Keratinocyte (primary cell): ENCODE data around the gene C4orf51. TPM values are rescaled to one million over a fixed set of nuclear protein-coding genes. Genes with fewer than 3 reads are reported as not detected.

Source experiments
- DNase-seq: peaks from one replicate; pipeline ENCODE4 v3.0.0-alpha.2; 2011; ENCODE audit warnings: low read depth, missing footprints, low spot score
- FAIRE-seq: peaks from 2 replicates; lab custom pipeline; 2011; peaks lifted over from hg19 to GRCh38; lab: Jason Lieb, UNC
- H2AFZ ChIP-seq: 2 replicates; pipeline ENCODE4 v1.6.0; 2012; ENCODE audit warnings: low read length, control low read depth, inconsistent platforms; ENCODE audit not compliant: control insufficient read depth
- H3K27ac ChIP-seq: 2 replicates; pipeline ENCODE4 v1.5.1; 2011; ENCODE audit warnings: low read length; ENCODE audit not compliant: control insufficient read depth, insufficient read depth
- H3K27me3 ChIP-seq: 3 replicates; pipeline ENCODE4 v1.6.0; 2011; ENCODE audit warnings: low read length; ENCODE audit not compliant: control insufficient read depth, insufficient read depth; ENCODE audit errors: extremely low read depth
- H3K36me3 ChIP-seq, 2 experiments: 2 replicates in 1 of 2; 3 replicates in 1 of 2; pipeline ENCODE4 v1.5.1; 2011; ENCODE audit warnings: low read length in 2 of 2, mild to moderate bottlenecking in 1 of 2; ENCODE audit not compliant: control insufficient read depth in 2 of 2, insufficient read depth in 2 of 2; ENCODE audit errors: extremely low read depth in 1 of 2
- H3K4me1 ChIP-seq: 3 replicates; pipeline ENCODE4 v1.5.1; 2011; ENCODE audit warnings: low read length; ENCODE audit not compliant: control insufficient read depth, insufficient read depth; ENCODE audit errors: extremely low read depth
- H3K4me2 ChIP-seq: 3 replicates; pipeline ENCODE4 v1.6.0; 2011; ENCODE audit warnings: low read depth, low read length; ENCODE audit not compliant: control insufficient read depth, insufficient read depth; ENCODE audit errors: extremely low read depth
- H3K4me3 ChIP-seq, 3 experiments: fragments of 200-600 bp in 1 of 3; sonication (generic) in 1 of 3; 2 replicates in 2 of 3; 3 replicates in 1 of 3; pipeline ENCODE4 v1.5.1; 2011 to 2016; ENCODE audit warnings: low read length in 3 of 3, mild to moderate bottlenecking in 3 of 3, control low read depth in 2 of 3, inconsistent platforms in 1 of 3, low read depth in 1 of 3, mixed read lengths in 1 of 3, mixed run types in 1 of 3, moderate library complexity in 1 of 3; ENCODE audit not compliant: control insufficient read depth in 2 of 3, insufficient read depth in 2 of 3; ENCODE audit errors: extremely low read depth in 1 of 3
- H3K79me2 ChIP-seq: 2 replicates; pipeline ENCODE4 v1.6.0; 2012; ENCODE audit warnings: low read length; ENCODE audit not compliant: control insufficient read depth, insufficient read depth
- H3K9ac ChIP-seq: 3 replicates; pipeline ENCODE4 v1.6.0; 2011; ENCODE audit warnings: low read length; ENCODE audit not compliant: control insufficient read depth, insufficient read depth; ENCODE audit errors: extremely low read depth
- H3K9me1 ChIP-seq: 3 replicates; pipeline ENCODE4 v1.6.0; 2011; ENCODE audit warnings: low read length; ENCODE audit not compliant: control insufficient read depth, insufficient read depth; ENCODE audit errors: extremely low read depth
- H3K9me3 ChIP-seq: 2 replicates; pipeline ENCODE4 v1.5.1; 2012; ENCODE audit warnings: low read depth, low read length; ENCODE audit not compliant: control insufficient read depth
- H4K20me1 ChIP-seq: 3 replicates; pipeline ENCODE4 v1.6.0; 2011; ENCODE audit warnings: low read length; ENCODE audit not compliant: control insufficient read depth, insufficient read depth; ENCODE audit errors: extremely low read depth
- EZH2 ChIP-seq: IDR thresholded peaks from one replicate; pipeline ENCODE4 v1.6.1; 2012; ENCODE audit warnings: inconsistent platforms, mild to moderate bottlenecking, low read length, moderate library complexity
- dilution Hi-C: fragments of 300-500 bp; cut with MboI; formaldehyde crosslinking; loops from one replicate; pipeline ENCODE4 v1.7.0; 2020; ENCODE audit warnings: low sequenced_read_pairs; ENCODE audit not compliant: extremely low pct_ligation_motif_present
- polyA plus RNA-seq, 5 experiments: library from polyadenylated mRNA; depleted of rRNA in 3 of 5; stranded (reverse) in 3 of 5; stranded (forward) in 1 of 5; unstranded in 1 of 5; fragments of >200 nt; gene quantifications; 1 replicate in 1 of 5; 2 replicates in 3 of 5; 3 replicates in 1 of 5; pipeline versions ENCODE4 v1.2.1 to v1.2.3, GENCODE V29; 2011 to 2012; ENCODE audit warnings: missing spikeins in 2 of 5, low read depth in 1 of 5, low replicate concordance in 1 of 5
- TF ChIP-seq, protein P1 (sequence below), 3 experiments: IDR thresholded peaks in 1 of 3; conservative IDR thresholded peaks in 1 of 3; optimal IDR thresholded peaks in 1 of 3; 2 replicates in 2 of 3; 3 replicates in 1 of 3; pipeline versions ENCODE3 to v1.5.1; 2011; ENCODE audit warnings: low read length in 3 of 3, mild to moderate bottlenecking in 3 of 3, moderate library complexity in 2 of 3, control low read depth in 1 of 3, inconsistent platforms in 1 of 3; ENCODE audit not compliant: insufficient read depth in 2 of 3; ENCODE audit errors: extremely low read depth in 1 of 3

Gene C4orf51
- polyA plus RNA-seq, 1 donor (not counting 4 experiments of a cell fraction or from before 2014, with no cell fraction given) = not detected

DNA sequence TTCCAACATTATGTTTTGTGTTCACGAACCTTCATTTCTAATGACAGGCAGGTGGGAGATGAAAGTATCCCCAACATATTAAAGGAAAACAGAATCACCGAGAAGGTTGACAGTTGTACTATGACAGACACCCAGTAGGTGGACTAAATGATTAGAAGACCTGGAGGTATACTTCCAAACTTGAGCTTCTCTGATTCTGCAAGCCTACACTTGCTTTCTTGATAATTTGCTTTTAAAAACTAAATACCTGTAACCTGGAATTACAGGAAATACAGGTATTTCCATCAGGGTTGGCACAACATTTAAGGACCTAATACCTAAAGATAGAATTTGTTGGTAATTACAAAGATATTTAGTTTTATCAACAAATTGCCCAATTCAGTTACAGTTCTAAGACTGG, 43.4 kb downstream of the C4orf51 start:
- FAIRE-seq = no peak
- H3K4me2 ChIP-seq = peak overlapping the region; percentile 18
- H3K9me1 ChIP-seq = no peaks in the 10 kb centered on the region
- H3K4me3 ChIP-seq = no peak overlapping the region
- dilution Hi-C loops = no loop called here
- H2AFZ ChIP-seq = peak overlapping the region; percentile 48
- H3K9ac ChIP-seq = no peak overlapping the region
- TF ChIP-seq, protein P1, sequence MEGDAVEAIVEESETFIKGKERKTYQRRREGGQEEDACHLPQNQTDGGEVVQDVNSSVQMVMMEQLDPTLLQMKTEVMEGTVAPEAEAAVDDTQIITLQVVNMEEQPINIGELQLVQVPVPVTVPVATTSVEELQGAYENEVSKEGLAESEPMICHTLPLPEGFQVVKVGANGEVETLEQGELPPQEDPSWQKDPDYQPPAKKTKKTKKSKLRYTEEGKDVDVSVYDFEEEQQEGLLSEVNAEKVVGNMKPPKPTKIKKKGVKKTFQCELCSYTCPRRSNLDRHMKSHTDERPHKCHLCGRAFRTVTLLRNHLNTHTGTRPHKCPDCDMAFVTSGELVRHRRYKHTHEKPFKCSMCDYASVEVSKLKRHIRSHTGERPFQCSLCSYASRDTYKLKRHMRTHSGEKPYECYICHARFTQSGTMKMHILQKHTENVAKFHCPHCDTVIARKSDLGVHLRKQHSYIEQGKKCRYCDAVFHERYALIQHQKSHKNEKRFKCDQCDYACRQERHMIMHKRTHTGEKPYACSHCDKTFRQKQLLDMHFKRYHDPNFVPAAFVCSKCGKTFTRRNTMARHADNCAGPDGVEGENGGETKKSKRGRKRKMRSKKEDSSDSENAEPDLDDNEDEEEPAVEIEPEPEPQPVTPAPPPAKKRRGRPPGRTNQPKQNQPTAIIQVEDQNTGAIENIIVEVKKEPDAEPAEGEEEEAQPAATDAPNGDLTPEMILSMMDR (optimal IDR thresholded peaks at IDR 0.05 in 1 of 3, IDR thresholded peaks at IDR 0.05 in 1 of 3, conservative IDR thresholded peaks at IDR 0.05 in 1 of 3; ENCODE audit: extremely low read depth in 1 of 3, insufficient read depth in 2 of 3, low read length in 3 of 3) = peak in 2 of 3 experiments; percentile 46 to 52
- no peak for TF ChIP-seq EZH2
- no peaks in the 10 kb centered on the region for H4K20me1 ChIP-seq
- no peaks in the 10 kb centered on the region for H3K9me3 ChIP-seq
- no peaks in the 10 kb centered on the region for H3K79me2 ChIP-seq
- DNase-seq = no peak
- H3K27ac ChIP-seq = no peak overlapping the region
- H3K4me1 ChIP-seq = peaks cover 9% of the 10 kb centered on the region
- H3K27me3 ChIP-seq = no peaks in the 10 kb centered on the region
- H3K36me3 ChIP-seq = no peaks in the 10 kb centered on the region

DNA sequence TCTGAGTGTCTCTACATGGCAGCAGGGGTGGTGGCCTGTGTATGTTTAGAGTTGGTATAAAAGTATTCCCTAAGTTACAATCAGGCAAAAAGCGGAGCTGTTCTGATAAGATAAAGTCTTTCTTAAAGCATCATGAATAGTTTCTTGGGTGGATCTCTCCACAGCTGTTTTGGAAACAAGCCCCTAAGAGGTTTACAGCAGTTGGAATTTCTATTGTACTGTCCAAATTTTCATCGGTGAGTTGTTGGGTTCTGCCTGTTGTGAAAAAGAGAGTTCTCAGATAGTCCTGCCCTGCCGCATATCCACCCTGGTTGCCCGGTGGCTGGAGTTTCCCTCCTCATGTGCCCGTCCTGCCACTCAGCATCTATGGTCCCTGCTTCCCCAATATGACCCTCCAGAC, 50.1 kb downstream of the C4orf51 start:
- no peaks in the 10 kb centered on the region for H3K27me3 ChIP-seq
- no peak for DNase-seq
- no peak for TF ChIP-seq EZH2
- TF ChIP-seq, protein P1 (optimal IDR thresholded peaks at IDR 0.05 in 1 of 3, IDR thresholded peaks at IDR 0.05 in 1 of 3, conservative IDR thresholded peaks at IDR 0.05 in 1 of 3; ENCODE audit: extremely low read depth in 1 of 3, insufficient read depth in 2 of 3, low read length in 3 of 3) = no peak
- no peak overlapping the region for H3K4me3 ChIP-seq
- H3K27ac ChIP-seq = no peak overlapping the region
- no peaks in the 10 kb centered on the region for H3K36me3 ChIP-seq
- H3K4me1 ChIP-seq = peaks cover 21% of the 10 kb centered on the region
- no peak overlapping the region for H3K9ac ChIP-seq
- dilution Hi-C loops = no loop called here
- no peak overlapping the region for H2AFZ ChIP-seq
- no peak overlapping the region for H3K4me2 ChIP-seq
- FAIRE-seq = no peak
- H4K20me1 ChIP-seq = no peaks in the 10 kb centered on the region
- H3K79me2 ChIP-seq = no peaks in the 10 kb centered on the region
- H3K9me3 ChIP-seq = no peaks in the 10 kb centered on the region
- H3K9me1 ChIP-seq = no peaks in the 10 kb centered on the region
